ENCODE results near the gene MACROD2. TPM values are rescaled to one million over a fixed set of nuclear protein-coding genes. Genes with fewer than 3 reads are reported as not detected.

Gene MACROD2
- total and polyA plus RNA-seq, 2 experiments from 2014 or later = 2.8 to 4.3 TPM

- Mint-ChIP-seq H3K27ac (no peak overlapping the region), H3K4me3 (no peak overlapping the region), H3K27me3 (ENCODE audit: insufficient read depth, low read depth, poor library complexity) (peaks cover 3% of the 10 kb centered on the region), H3K4me1 (peaks cover 9% of the 10 kb centered on the region), H3K36me3 (ENCODE audit: low read depth) (no peaks in the 10 kb centered on the region), H3K9me3 (no peaks in the 10 kb centered on the region)
- Histone ChIP-seq H3K4me3 (no peak overlapping the region), H3K9me2 (ENCODE audit: insufficient read depth) (no peaks in the 10 kb centered on the region), H3K27ac (ENCODE audit: low read depth) (no peak overlapping the region), H3K4me2 (no peak overlapping the region), H3K4me1 (ENCODE audit: insufficient read depth) (no peaks in the 10 kb centered on the region), H2AFZ (no peak overlapping the region), H3F3A (replicated peaks; ENCODE audit: low read depth) (no peaks in the 10 kb centered on the region), H3K79me2 (replicated peaks; ENCODE audit: insufficient read depth) (no peaks in the 10 kb centered on the region), H4K20me1 (replicated peaks; ENCODE audit: insufficient read depth) (no peaks in the 10 kb centered on the region), H3K27me3 (ENCODE audit: insufficient read depth) (no peaks in the 10 kb centered on the region), H3K36me3 (ENCODE audit: insufficient read depth) (no peaks in the 10 kb centered on the region)
- ATAC-seq (no peak), DNase-seq (ENCODE audit: low spot score) (no peak)
- no peak for TF ChIP-seq JUNB (IDR thresholded peaks at IDR 0.05; ENCODE audit: unreplicated experiment)
- no peak for TF ChIP-seq NANOG (IDR thresholded peaks at IDR 0.05; ENCODE audit: borderline replicate concordance)
- no peak for TF ChIP-seq EZH2phosphoT487 (IDR thresholded peaks at IDR 0.05; ENCODE audit: unreplicated experiment)
- TF ChIP-seq REST (IDR thresholded peaks at IDR 0.05; ENCODE audit: unreplicated experiment) = no peak
- TF ChIP-seq ZNF331 (CRISPR knock-in tag; IDR thresholded peaks at IDR 0.05; ENCODE audit: low read depth) = no peak
- TF ChIP-seq POLR2AphosphoS5 (IDR thresholded peaks at IDR 0.05; ENCODE audit: low read depth) = no peak
- no peak for TF ChIP-seq ZNF114 (CRISPR knock-in tag; IDR thresholded peaks at IDR 0.05)
- TF ChIP-seq EZH2 (IDR thresholded peaks at IDR 0.05; ENCODE audit: low read depth, unreplicated experiment) = no peak
- no peak for TF ChIP-seq ZNF462 (CRISPR knock-in tag; IDR thresholded peaks at IDR 0.05)
- TF ChIP-seq ETS1 (IDR thresholded peaks at IDR 0.05) = no peak
- TF ChIP-seq STAT1 (IDR thresholded peaks at IDR 0.05; ENCODE audit: unreplicated experiment) = no peak
- TF ChIP-seq CREB1 (CRISPR knock-in tag; IDR thresholded peaks at IDR 0.05; ENCODE audit: low read depth) = no peak
- TF ChIP-seq CTCF (conservative IDR thresholded peaks at IDR 0.05; ENCODE audit: low read depth in 2 of 2) = no peak
Measured at GRCh38 chr20:14732343-14732742, 737.0 kb downstream of the MACROD2 start.

Measured in GM23338 (cell line).